CD4-positive, alpha-beta T cell (primary cell): ENCODE data around the gene FAM227B. TPM values are rescaled to one million over a fixed set of nuclear protein-coding genes. Genes with fewer than 3 reads are reported as not detected.

Source experiments
- ATAC-seq: fragments of 200-7000 bp; cut with Tn5 transposase; one replicate; pipeline ENCODE4 v1.10.0; 2022; ENCODE audit warnings: mild to moderate bottlenecking; ENCODE audit not compliant: poor library complexity
- CTCF ChIA-PET: fragments of 350-600 bp; sonication (Branson Sonifier 250); formaldehyde crosslinking; loops from one replicate; lab custom pipeline; 2021; ENCODE audit warnings: antibody characterized with exemption, inconsistent platforms; lab: Charles Lee
- POLR2A ChIA-PET: fragments of 350-600 bp; sonication (Branson Sonifier 250); formaldehyde crosslinking; loops from one replicate; lab custom pipeline; 2021; ENCODE audit warnings: antibody characterized with exemption, inconsistent platforms; lab: Charles Lee
- DNase-seq, 14 experiments: peaks; one replicate each; pipeline ENCODE4 v3.0.0-alpha.2; 2013 to 2020; ENCODE audit warnings: mixed read lengths in 2 of 14
- H3K27ac ChIP-seq, 2 donors: one replicate each; pipeline versions ENCODE4 v1.5.1 to v1.7.0; 2013; ENCODE audit warnings: low read length in 2 of 2, low read depth in 1 of 2, mild to moderate bottlenecking in 1 of 2
- H3K27me3 ChIP-seq, 2 experiments: 1 replicate in 1 of 2; 2 replicates in 1 of 2; pipeline versions ENCODE4 v1.6.1 to v1.7.0; 2013; ENCODE audit warnings: low read length in 2 of 2, control low read depth in 1 of 2, mild to moderate bottlenecking in 1 of 2, moderate library complexity in 1 of 2; ENCODE audit not compliant: insufficient read depth in 2 of 2, control insufficient read depth in 1 of 2
- H3K36me3 ChIP-seq: one replicate; pipeline ENCODE4 v1.6.1; 2013; ENCODE audit warnings: low read length, control low read depth; ENCODE audit not compliant: insufficient read depth
- H3K4me1 ChIP-seq: one replicate; pipeline ENCODE4 v1.6.1; 2013; ENCODE audit warnings: low read length, control low read depth; ENCODE audit not compliant: insufficient read depth
- H3K4me3 ChIP-seq: one replicate; pipeline ENCODE4 v1.5.1; 2013; ENCODE audit warnings: mild to moderate bottlenecking, low read length, moderate library complexity
- H3K9me3 ChIP-seq, 2 experiments: 1 replicate in 1 of 2; 2 replicates in 1 of 2; pipeline versions ENCODE4 v1.6.1 to v1.7.0; 2013; ENCODE audit warnings: low read length in 2 of 2, mild to moderate bottlenecking in 2 of 2, control low read depth in 1 of 2, moderate library complexity in 1 of 2; ENCODE audit not compliant: control insufficient read depth in 1 of 2, insufficient read depth in 1 of 2
- H3K27ac Mint-ChIP-seq: one replicate; pipeline ENCODE4 v1.8.0; 2020; ENCODE audit warnings: mixed read lengths
- H3K27me3 Mint-ChIP-seq: one replicate; pipeline ENCODE4 v1.8.0; 2021; ENCODE audit warnings: mixed read lengths
- H3K36me3 Mint-ChIP-seq: one replicate; pipeline ENCODE4 v1.8.0; 2021; ENCODE audit warnings: low read depth, mixed read lengths
- H3K4me1 Mint-ChIP-seq: one replicate; pipeline ENCODE4 v1.8.0; 2021; ENCODE audit warnings: low read depth, mixed read lengths
- H3K4me3 Mint-ChIP-seq: one replicate; pipeline ENCODE4 v1.8.0; 2020; ENCODE audit warnings: mild to moderate bottlenecking, mixed read lengths
- H3K9me3 Mint-ChIP-seq: one replicate; pipeline ENCODE4 v1.8.0; 2020; ENCODE audit warnings: mixed read lengths
- CTCF ChIP-seq: fragments of 200-600 bp; IDR thresholded peaks from one replicate; pipeline ENCODE4 v1.8.0; 2022; ENCODE audit warnings: antibody characterized with exemption, mild to moderate bottlenecking
- intact Hi-C, 2 experiments: fragments of 100-400 bp; cut with DNase I in 1 of 2; cut with micrococcal nuclease in 1 of 2; formaldehyde crosslinking; loops; one replicate each; pipeline versions ENCODE4 v1.15.1 to v1.9.0; 2023 to 2025; cut with DNase I, micrococcal nuclease
- total RNA-seq, 174 experiments: library from RNA in 2 of 174; stranded (reverse) in 2 of 174; gene quantifications; one replicate each; pipeline ENCODE4 v1.2.3 and lab custom pipeline; 2021 to 2026

The FAM227B gene
- total RNA-seq, 2 experiments from 2014 or later, result 3.0 to 4.4 TPM

- no peak overlapping the region for H3K4me3 Mint-ChIP-seq
- no peak overlapping the region for H3K4me3 ChIP-seq
- no peaks in the 10 kb centered on the region for H3K27me3 ChIP-seq
- peaks cover 34% of the 10 kb centered on the region for H3K36me3 Mint-ChIP-seq
- ChIA-PET POLR2A (no interaction called here), CTCF (no interaction called here)
- H3K36me3 ChIP-seq, result no peaks in the 10 kb centered on the region
- H3K4me1 ChIP-seq, result no peaks in the 10 kb centered on the region
- H3K27me3 Mint-ChIP-seq, result no peaks in the 10 kb centered on the region
- peaks cover 0 to 6% of the 10 kb centered on the region in 2 experiments for H3K9me3 ChIP-seq
- TF ChIP-seq CTCF, result no peak
- intact Hi-C loops, result no loop called here
- H3K9me3 Mint-ChIP-seq, result peaks cover 10% of the 10 kb centered on the region
- ATAC-seq (no peak), DNase-seq (peak in 1 of 14 experiments; percentile 5)
- no peak overlapping the region for H3K27ac ChIP-seq
- no peak overlapping the region for H3K27ac Mint-ChIP-seq
- H3K4me1 Mint-ChIP-seq, result peaks cover 5% of the 10 kb centered on the region
Observed at GRCh38 chr15:49589030-49589429, 31.6 kb downstream of the FAM227B start.

- Mint-ChIP-seq H3K27ac (no peak overlapping the region), H3K27me3 (no peaks in the 10 kb centered on the region), H3K4me1 (no peaks in the 10 kb centered on the region), H3K4me3 (no peak overlapping the region), H3K9me3 (peaks cover 19% of the 10 kb centered on the region), H3K36me3 (peaks cover 48% of the 10 kb centered on the region)
- Histone ChIP-seq H3K9me3 (peaks cover 5 to 19% of the 10 kb centered on the region in 2 experiments), H3K27me3 (no peaks in the 10 kb centered on the region), H3K4me3 (no peak overlapping the region), H3K4me1 (no peaks in the 10 kb centered on the region), H3K36me3 (no peaks in the 10 kb centered on the region), H3K27ac (no peak overlapping the region)
- intact Hi-C loops, result no loop called here
- no peak for TF ChIP-seq CTCF
- ATAC-seq, result no peak
- no peak for DNase-seq
- POLR2A ChIA-PET, result no interaction called here
- CTCF ChIA-PET, result no interaction called here
Observed at GRCh38 chr15:49573421-49573820, 47.2 kb downstream of the FAM227B start.

GRCh38 chr15:49570672-49571071 lies 49.9 kb downstream of the FAM227B start:
- H3K9me3 Mint-ChIP-seq, result peaks cover 19% of the 10 kb centered on the region
- CTCF ChIA-PET, result no interaction called here

More at GRCh38 chr15:49570672-49571071, 49.9 kb downstream of the FAM227B start:
- POLR2A ChIA-PET, result no interaction called here
- DNase-seq (no peak), ATAC-seq (no peak)
- H3K27ac Mint-ChIP-seq, result no peak overlapping the region
- H3K27me3 Mint-ChIP-seq, result no peaks in the 10 kb centered on the region
- H3K4me1 ChIP-seq, result no peaks in the 10 kb centered on the region
- no peaks in the 10 kb centered on the region for H3K36me3 ChIP-seq
- no peaks in the 10 kb centered on the region for H3K27me3 ChIP-seq
- intact Hi-C loops, result no loop called here
- TF ChIP-seq CTCF, result no peak
- peaks cover 25% of the 10 kb centered on the region for H3K36me3 Mint-ChIP-seq
- no peak overlapping the region for H3K4me3 Mint-ChIP-seq
- H3K4me1 Mint-ChIP-seq, result no peaks in the 10 kb centered on the region
- no peak overlapping the region for H3K27ac ChIP-seq
- peaks cover 0 to 21% of the 10 kb centered on the region in 2 experiments for H3K9me3 ChIP-seq
- H3K4me3 ChIP-seq, result no peak overlapping the region
